Measurements from ENCODE around the gene IDH1. TPM values are rescaled to one million over a fixed set of nuclear protein-coding genes. Genes with fewer than 3 reads are reported as not detected.
A peak's percentile ranks its signal among the peaks of the same experiment; 100 is the strongest.

Gene IDH1
- total RNA-seq, 4 donors from 2014 or later: 21.3 to 65.1 (median 31.7) TPM

GRCh38 chr2:208296610-208297009, 41.7 kb upstream of the IDH1 start:
- Histone ChIP-seq H3K9me3 (no peaks in the 10 kb centered on the region), H3K36me3 (peaks cover 6 to 70% of the 10 kb centered on the region in 2 donors), H3K4me3 (no peak overlapping the region), H3K27ac (no peak overlapping the region), H3K27me3 (no peaks in the 10 kb centered on the region), H3K4me1 (peaks cover 0 to 31% (median 0%) of the 10 kb centered on the region in 3 donors)
- TF ChIP-seq EP300 (IDR thresholded peaks at IDR 0.05) (no peak), POLR2AphosphoS5 (IDR thresholded peaks at IDR 0.05) (no peak), POLR2A (IDR thresholded peaks at IDR 0.05) (no peak), CTCF (IDR thresholded peaks at IDR 0.05) (no peak)
- 88 to 100% methylated on average over 1 to 2 of the region's 2 CpGs for WGBS, 2 donors (ENCODE audit: low coverage in 1 of 2)
- ATAC-seq: no peak

- ATAC-seq: no peak
- 93 to 95% methylated on average over 3 to 4 of the region's 4 CpGs for WGBS, 2 donors (ENCODE audit: low coverage in 1 of 2)
- no peaks in the 10 kb centered on the region for H3K27me3 ChIP-seq
- peaks cover 0 to 31% (median 0%) of the 10 kb centered on the region in 3 donors for H3K4me1 ChIP-seq
- H3K4me3 ChIP-seq: no peak overlapping the region
- H3K27ac ChIP-seq: no peak overlapping the region
- H3K36me3 ChIP-seq: peaks cover 3 to 70% of the 10 kb centered on the region in 2 donors
- TF ChIP-seq POLR2AphosphoS5 (IDR thresholded peaks at IDR 0.05): no peak
- no peak for TF ChIP-seq EP300 (IDR thresholded peaks at IDR 0.05)
- TF ChIP-seq POLR2A (IDR thresholded peaks at IDR 0.05): no peak
- no peak for TF ChIP-seq CTCF (IDR thresholded peaks at IDR 0.05)
- H3K9me3 ChIP-seq: peaks cover 0 to under 1% (median 0%) of the 10 kb centered on the region in 3 donors
Observed at GRCh38 chr2:208295834-208296233, 41.0 kb upstream of the IDH1 start.

- peaks cover 3 to 70% of the 10 kb centered on the region in 2 donors for H3K36me3 ChIP-seq
- H3K9me3 ChIP-seq: peaks cover 0 to 4% (median 0%) of the 10 kb centered on the region in 3 donors
- no peak overlapping the region for H3K4me3 ChIP-seq
- peak overlapping the region in 1 of 4 donors; percentile 35 for H3K27ac ChIP-seq
- WGBS, 2 donors (ENCODE audit: low coverage in 1 of 2): 67 to 73% methylated on average over 2 to 4 of the region's 4 CpGs
- H3K4me1 ChIP-seq: peaks cover 0 to 31% (median 0%) of the 10 kb centered on the region in 3 donors
- no peak for ATAC-seq
- H3K27me3 ChIP-seq: no peaks in the 10 kb centered on the region
- TF ChIP-seq POLR2AphosphoS5 (IDR thresholded peaks at IDR 0.05): no peak
- TF ChIP-seq EP300 (IDR thresholded peaks at IDR 0.05): no peak
- no peak for TF ChIP-seq CTCF (IDR thresholded peaks at IDR 0.05)
Observed at GRCh38 chr2:208294482-208295024, 39.7 kb upstream of the IDH1 start.

GRCh38 chr2:208285853-208286252, 31.0 kb upstream of the IDH1 start:
- Histone ChIP-seq H3K4me1 (peaks cover 0 to 6% (median 0%) of the 10 kb centered on the region in 3 donors), H3K27ac (no peak overlapping the region), H3K36me3 (peaks cover 0 to 93% of the 10 kb centered on the region in 2 donors), H3K4me3 (no peak overlapping the region), H3K27me3 (no peaks in the 10 kb centered on the region), H3K9me3 (peaks cover 0 to 4% (median 0%) of the 10 kb centered on the region in 3 donors)
- no peak for TF ChIP-seq CTCF (IDR thresholded peaks at IDR 0.05)
- TF ChIP-seq POLR2AphosphoS5 (IDR thresholded peaks at IDR 0.05): no peak
- TF ChIP-seq POLR2A (IDR thresholded peaks at IDR 0.05): no peak
- 78 to 92% methylated on average over 4 of the region's 4 CpGs for WGBS, 2 donors (ENCODE audit: low coverage in 1 of 2)
- ATAC-seq: no peak

DNA sequence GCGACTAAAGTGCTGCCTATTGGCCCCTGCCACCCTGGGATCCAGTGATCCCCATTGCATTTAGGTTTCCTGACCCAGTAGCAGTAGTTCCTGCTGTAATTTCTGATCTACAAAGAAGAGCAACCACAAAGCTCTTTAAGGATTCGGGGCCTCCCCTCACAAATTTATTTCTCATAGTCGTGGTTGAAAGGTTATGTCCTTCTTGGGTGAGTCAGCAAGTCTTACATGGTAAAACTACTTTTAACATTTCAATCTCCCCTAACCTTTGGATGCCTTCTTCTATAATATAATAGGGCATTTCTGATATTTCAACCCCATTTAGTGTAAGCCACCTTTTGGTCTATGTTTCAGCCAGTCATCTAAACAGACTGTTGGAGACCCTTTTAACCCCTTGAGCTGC, 26.1 kb upstream of the IDH1 start:
- no peak for TF ChIP-seq EP300 (IDR thresholded peaks at IDR 0.05)
- no peak for TF ChIP-seq POLR2AphosphoS5 (IDR thresholded peaks at IDR 0.05)
- no peak for TF ChIP-seq POLR2A (IDR thresholded peaks at IDR 0.05)
- no peak for TF ChIP-seq CTCF (IDR thresholded peaks at IDR 0.05)
- WGBS, 2 donors (ENCODE audit: low coverage in 1 of 2): 89 to 100% methylated on average over 2 to 3 of the region's 3 CpGs
- peaks cover 0 to 95% of the 10 kb centered on the region in 2 donors for H3K36me3 ChIP-seq

More for the DNA sequence above, 26.1 kb upstream of the IDH1 start:
- H3K4me1 ChIP-seq: peaks cover 0 to 6% (median 0%) of the 10 kb centered on the region in 3 donors
- no peak for ATAC-seq
- H3K4me3 ChIP-seq: no peak overlapping the region
- no peak overlapping the region for H3K27ac ChIP-seq
- no peaks in the 10 kb centered on the region for H3K27me3 ChIP-seq
- H3K9me3 ChIP-seq: no peaks in the 10 kb centered on the region

All from gastroesophageal sphincter (tissue), 4 donors.